Measurements from ENCODE around the gene TMEM158.

- no peak for TF ChIP-seq CTCF (IDR thresholded peaks at IDR 0.05; ENCODE audit: insufficient read depth, low read length, poor library complexity, severe bottlenecking)
- peak; percentile 95; the same call in 1 of the 2 replicates for TF ChIP-seq EZH2phosphoT487 (conservative IDR thresholded peaks at IDR 0.05; ENCODE audit: low read length)
These were observed 1.1 kb downstream of the TMEM158 start for GRCh38 chr3:45224824-45225464.

Data from SU-DHL-6 (cell line).